ENCODE measurements around the gene ITGB6.

Gene ITGB6

GRCh38 chr2:160221391-160222276 lies 21.6 kb upstream of the ITGB6 start:
- DNase-seq (ENCODE audit: low read depth in 2 of 2), result no peak

- DNase-seq (ENCODE audit: low read depth in 2 of 2), result no peak
Observed at GRCh38 chr2:160220545-160221009, 20.5 kb upstream of the ITGB6 start.

GRCh38 chr2:160220026-160220425 lies 20.0 kb upstream of the ITGB6 start:
- no peak for DNase-seq (ENCODE audit: low read depth in 2 of 2)

GRCh38 chr2:160214461-160215445 lies 14.7 kb upstream of the ITGB6 start:
- no peak for DNase-seq (ENCODE audit: low read depth in 2 of 2)

- no peak for DNase-seq (ENCODE audit: low read depth in 2 of 2)
Observed at GRCh38 chr2:160213511-160213910, 13.4 kb upstream of the ITGB6 start.

- DNase-seq (ENCODE audit: low read depth in 2 of 2), result peak; percentile 22 to 34
Observed at GRCh38 chr2:160210599-160211138, 10.6 kb upstream of the ITGB6 start.

GRCh38 chr2:160209516-160209856 lies 9.4 kb upstream of the ITGB6 start:
- no peak for DNase-seq (ENCODE audit: low read depth in 2 of 2)

- no peak for DNase-seq (ENCODE audit: low read depth in 2 of 2)
Observed at GRCh38 chr2:160208655-160209515, 8.8 kb upstream of the ITGB6 start.

- DNase-seq (ENCODE audit: low read depth in 2 of 2), result no peak
Observed at GRCh38 chr2:160207804-160208654, 8.0 kb upstream of the ITGB6 start.

GRCh38 chr2:160207271-160207670 lies 7.2 kb upstream of the ITGB6 start:
- no peak for DNase-seq (ENCODE audit: low read depth in 2 of 2)

GRCh38 chr2:160206436-160206835 lies 6.4 kb upstream of the ITGB6 start:
- no peak for DNase-seq (ENCODE audit: low read depth in 2 of 2)

GRCh38 chr2:160205505-160205904 lies 5.4 kb upstream of the ITGB6 start:
- no peak for DNase-seq (ENCODE audit: low read depth in 2 of 2)

GRCh38 chr2:160203422-160203821 lies 3.4 kb upstream of the ITGB6 start:
- DNase-seq (ENCODE audit: low read depth in 2 of 2), result no peak

GRCh38 chr2:160203007-160203406 lies 2.9 kb upstream of the ITGB6 start:
- DNase-seq (ENCODE audit: low read depth in 2 of 2), result no peak

GRCh38 chr2:160201849-160202539 lies 1.9 kb upstream of the ITGB6 start:
- no peak for DNase-seq (ENCODE audit: low read depth in 2 of 2)

- no peak for DNase-seq (ENCODE audit: low read depth in 2 of 2)
Observed at GRCh38 chr2:160200921-160201320, 849 bp upstream of the ITGB6 start.

- DNase-seq (ENCODE audit: low read depth in 2 of 2), result no peak
Observed at GRCh38 chr2:160199053-160199452, 1.0 kb downstream of the ITGB6 start.

- no peak for DNase-seq (ENCODE audit: low read depth in 2 of 2)
Observed at GRCh38 chr2:160197587-160197986, 2.5 kb downstream of the ITGB6 start.

- no peak for DNase-seq (ENCODE audit: low read depth in 2 of 2)
Observed at GRCh38 chr2:160194946-160195345, 5.1 kb downstream of the ITGB6 start.

- DNase-seq (ENCODE audit: low read depth in 2 of 2), result no peak
Observed at GRCh38 chr2:160194351-160194750, 5.7 kb downstream of the ITGB6 start.
